ENCODE results near the gene STON1.

The STON1 gene

GRCh38 chr2:48633143-48633542 is 103.2 kb downstream of the STON1 start:
- no peak for DNase-seq

GRCh38 chr2:48635786-48636185 is 105.8 kb downstream of the STON1 start:
- no peak for DNase-seq

- no peak for DNase-seq
Observed at GRCh38 chr2:48638261-48638660, 108.3 kb downstream of the STON1 start.
